OCI-LY7 (cell line): Measurements from ENCODE around the gene ARAF. TPM values are rescaled to one million over a fixed set of nuclear protein-coding genes. Genes with fewer than 3 reads are reported as not detected.

Experiments
- BruUV-seq: library from RNA; stranded (reverse); fragments of 400-500 nt; replicated peaks from 2 replicates; lab custom pipeline; 2021; lab: Mats Ljungman, UMichigan
- CTCF ChIA-PET: fragments of 300-600 bp; sonication (Branson Sonifier 250); formaldehyde crosslinking; loops from one replicate; lab custom pipeline; 2022; ENCODE audit warnings: antibody characterized with exemption; ENCODE audit not compliant: unreplicated experiment; lab: Charles Lee
- POLR2A ChIA-PET: fragments of 300-600 bp; sonication (Branson Sonifier 250); formaldehyde crosslinking; loops from one replicate; lab custom pipeline; 2022; ENCODE audit warnings: antibody characterized with exemption; lab: Charles Lee
- DNase-seq: peaks from one replicate; pipeline ENCODE4 v3.0.0-alpha.2; 2015; ENCODE audit warnings: low spot score
- H2AFZ ChIP-seq: fragments of 200-600 bp; sonication (generic), shearing (Covaris generic); 2 replicates; pipeline ENCODE4 v1.6.1; 2014; ENCODE audit warnings: mild to moderate bottlenecking, antibody characterized with exemption, low read length, moderate library complexity
- H3K27ac ChIP-seq: fragments of 200-600 bp; sonication (generic); 2 replicates; pipeline ENCODE4 v1.5.1; 2014; ENCODE audit warnings: mixed run types, low read depth, mild to moderate bottlenecking, moderate library complexity, low read length, inconsistent platforms; ENCODE audit not compliant: poor library complexity, severe bottlenecking
- H3K36me3 ChIP-seq: fragments of 200-600 bp; sonication (generic); 2 replicates; pipeline ENCODE4 v1.6.1; 2014; ENCODE audit warnings: mild to moderate bottlenecking, antibody characterized with exemption, low read length, moderate library complexity, mixed read lengths; ENCODE audit not compliant: insufficient read depth
- H3K4me1 ChIP-seq: fragments of 200-600 bp; sonication (generic); 2 replicates; pipeline ENCODE4 v1.5.1; 2014; ENCODE audit warnings: mild to moderate bottlenecking, low read length; ENCODE audit not compliant: insufficient read depth, poor library complexity, severe bottlenecking
- H3K4me2 ChIP-seq: fragments of 200-600 bp; sonication (generic); 2 replicates; pipeline ENCODE4 v1.6.1; 2014; ENCODE audit warnings: mild to moderate bottlenecking, low read length
- H3K4me3 ChIP-seq: fragments of 200-600 bp; sonication (generic); 2 replicates; pipeline ENCODE4 v1.5.1; 2014; ENCODE audit warnings: mild to moderate bottlenecking, low read depth, low read length; ENCODE audit not compliant: poor library complexity, severe bottlenecking
- H3K79me2 ChIP-seq: fragments of 200-600 bp; sonication (generic); 2 replicates; pipeline ENCODE4 v1.6.1; 2016; ENCODE audit warnings: low read depth, mild to moderate bottlenecking, low read length, moderate library complexity, mixed read lengths; ENCODE audit not compliant: insufficient read depth
- H3K9me2 ChIP-seq: fragments of 200-600 bp; sonication (generic); 2 replicates; pipeline ENCODE4 v1.6.1; 2016; ENCODE audit warnings: mild to moderate bottlenecking, low read length, mixed read lengths; ENCODE audit not compliant: insufficient read depth
- H3K9me3 ChIP-seq: fragments of 200-600 bp; sonication (generic); 2 replicates; pipeline ENCODE4 v1.6.1; 2014; ENCODE audit warnings: mild to moderate bottlenecking, mixed run types, low read length, mixed read lengths
- H4K20me1 ChIP-seq: fragments of 200-600 bp; sonication (generic); 2 replicates; pipeline ENCODE4 v1.6.1; 2014; ENCODE audit warnings: mild to moderate bottlenecking, antibody characterized with exemption, low read length, moderate library complexity, mixed read lengths; ENCODE audit not compliant: insufficient read depth
- CTCF ChIP-seq: fragments of 200-600 bp; sonication (generic); conservative IDR thresholded peaks from 2 replicates; pipeline ENCODE4 v1.5.1; 2014; ENCODE audit warnings: mild to moderate bottlenecking, antibody characterized with exemption, low read length, moderate library complexity, mixed read lengths
- EZH2phosphoT487 ChIP-seq: fragments of 200-600 bp; sonication (generic); IDR thresholded peaks from 2 replicates; pipeline ENCODE4 v1.6.1; 2018; ENCODE audit warnings: low read depth, borderline replicate concordance, mild to moderate bottlenecking, mixed run types, antibody characterized with exemption, low read length, moderate library complexity, mixed read lengths
- intact Hi-C: fragments of 100-400 bp; cut with micrococcal nuclease; formaldehyde crosslinking; loops from one replicate; pipeline ENCODE4 v1.10.0; 2022; ENCODE audit not compliant: unreplicated experiment
- total RNA-seq, 2 experiments: library from RNA; depleted of rRNA in 1 of 2; stranded (reverse); fragments of >200 nt in 1 of 2; shearing (Covaris generic) in 1 of 2; gene quantifications; 2 replicates each; pipeline ENCODE4 v1.2.3, GENCODE V29; 2014 to 2022

The ARAF gene
- total RNA-seq, 2 experiments from 2014 or later: 28.9 to 52.4 TPM

GRCh38 chrX:47605024-47605423, 44.0 kb downstream of the ARAF start:
- POLR2A ChIA-PET: no interaction called here
- no TSS peak for BruUV-seq

GRCh38 chrX:47607091-47607490, 46.1 kb downstream of the ARAF start:
- TF ChIP-seq EZH2phosphoT487 (no peak), CTCF (no peak)
- Histone ChIP-seq H3K9me3 (no peaks in the 10 kb centered on the region), H2AFZ (no peak overlapping the region), H3K27ac (no peak overlapping the region), H3K36me3 (no peaks in the 10 kb centered on the region), H3K9me2 (no peaks in the 10 kb centered on the region), H3K4me2 (no peak overlapping the region), H3K4me1 (no peaks in the 10 kb centered on the region), H3K79me2 (no peaks in the 10 kb centered on the region), H3K4me3 (no peak overlapping the region), H4K20me1 (no peaks in the 10 kb centered on the region)
- DNase-seq: no peak
- POLR2A ChIA-PET: no interaction called here
- CTCF ChIA-PET: no interaction called here
- BruUV-seq: no TSS peak
- intact Hi-C loops: no loop called here

More at GRCh38 chrX:47605024-47605423, 44.0 kb downstream of the ARAF start:
- H3K79me2 ChIP-seq: no peaks in the 10 kb centered on the region
- DNase-seq: no peak
- H3K9me2 ChIP-seq: no peaks in the 10 kb centered on the region
- intact Hi-C loops: no loop called here
- no peak overlapping the region for H3K4me3 ChIP-seq
- H3K27ac ChIP-seq: no peak overlapping the region
- H2AFZ ChIP-seq: no peak overlapping the region
- CTCF ChIA-PET: no interaction called here
- no peaks in the 10 kb centered on the region for H4K20me1 ChIP-seq
- no peaks in the 10 kb centered on the region for H3K4me1 ChIP-seq
- H3K9me3 ChIP-seq: no peaks in the 10 kb centered on the region
- H3K36me3 ChIP-seq: no peaks in the 10 kb centered on the region
- no peak overlapping the region for H3K4me2 ChIP-seq
- TF ChIP-seq EZH2phosphoT487 (no peak), CTCF (no peak)

GRCh38 chrX:47608130-47608810, 47.3 kb downstream of the ARAF start:
- intact Hi-C loops: no loop called here
- no peak for DNase-seq
- BruUV-seq: no TSS peak
- Histone ChIP-seq H4K20me1 (no peaks in the 10 kb centered on the region), H3K27ac (no peak overlapping the region), H3K9me3 (no peaks in the 10 kb centered on the region), H3K4me2 (no peak overlapping the region), H3K4me3 (no peak overlapping the region), H3K4me1 (no peaks in the 10 kb centered on the region), H3K79me2 (no peaks in the 10 kb centered on the region), H3K9me2 (no peaks in the 10 kb centered on the region), H3K36me3 (no peaks in the 10 kb centered on the region), H2AFZ (no peak overlapping the region)
- ChIA-PET CTCF (interaction anchor here (0.6 kb wide), 1 partner anchor 351 kb away, joined by 3 read pairs; no protein-coding TSS in a partner anchor), POLR2A (interaction anchor here (0.6 kb wide), 1 partner anchor 11 kb away, joined by 3 read pairs; no protein-coding TSS in a partner anchor)
- TF ChIP-seq EZH2phosphoT487 (no peak), CTCF (no peak)
